ENCODE data around the gene SDC4. TPM values are rescaled to one million over a fixed set of nuclear protein-coding genes. Genes with fewer than 3 reads are reported as not detected.
A peak's percentile ranks its signal among the peaks of the same experiment; 100 is the strongest.

The SDC4 gene
- total and polyA plus RNA-seq, 2 donors = 7.4 to 18.9 TPM

DNA sequence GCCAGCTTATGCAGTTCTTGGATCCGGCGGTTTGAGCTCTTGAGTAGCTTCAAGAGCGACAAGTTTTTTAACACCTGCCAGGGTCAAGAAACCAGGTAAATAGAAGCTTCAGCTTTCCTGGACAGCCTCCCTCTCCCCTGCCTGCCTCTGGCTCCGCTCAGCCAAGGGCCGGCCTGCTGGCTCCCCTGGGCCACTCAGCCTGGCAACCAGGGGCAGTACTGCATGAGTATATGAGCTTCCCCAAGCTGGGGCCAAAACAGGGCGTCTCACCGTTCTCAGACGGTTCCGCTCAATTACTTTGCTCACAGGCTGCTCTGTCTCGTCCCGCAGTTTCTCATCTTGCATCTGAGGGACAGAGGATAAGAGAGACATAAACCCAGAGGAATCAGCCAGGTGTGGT lies 29.0 kb upstream of the SDC4 start:
- Histone ChIP-seq H3K27me3 (ENCODE audit: control insufficient read depth in 2 of 2, insufficient read depth in 1 of 2, low read length in 1 of 2) (peaks cover 0 to 2% of the 10 kb centered on the region in 2 donors), H3K4me1 (ENCODE audit: control insufficient read depth in 2 of 2, insufficient read depth in 2 of 2, low read length in 2 of 2) (peaks cover 5 to 16% of the 10 kb centered on the region in 2 donors), H3K9me3 (ENCODE audit: control insufficient read depth in 2 of 2, insufficient read depth in 1 of 2, low read length in 1 of 2) (no peaks in the 10 kb centered on the region), H3K4me3 (ENCODE audit: low read length in 2 of 2) (no peak overlapping the region), H3K36me3 (ENCODE audit: control insufficient read depth in 2 of 2, insufficient read depth in 2 of 2, low read length in 1 of 2) (no peaks in the 10 kb centered on the region), H3K27ac (ENCODE audit: low read depth in 1 of 2, low read length in 1 of 2) (no peak overlapping the region)
- DNase-seq (ENCODE audit: low read depth in 6 of 9, low spot score in 9 of 9) = no peak
- 85% methylated on average over 11 of the region's 11 CpGs for WGBS

DNA sequence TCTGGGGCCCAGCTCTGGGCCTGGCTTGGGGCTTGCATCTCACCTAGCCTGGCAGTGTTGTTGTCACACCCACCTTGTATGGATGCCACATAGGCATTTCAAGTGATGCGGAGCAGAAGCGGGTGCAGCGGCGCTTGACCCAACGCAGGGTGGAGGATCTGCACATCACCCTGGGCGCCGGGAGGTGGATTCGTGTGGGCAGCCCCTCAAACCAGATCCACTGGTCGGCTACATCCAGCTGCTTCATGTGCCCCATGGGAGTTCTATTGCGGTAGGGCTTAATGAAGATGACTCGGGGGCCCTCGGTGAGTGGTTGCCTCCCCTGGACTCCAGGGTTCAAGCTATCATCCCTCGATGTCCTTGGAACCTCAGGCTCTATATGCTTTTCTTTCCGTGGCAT lies 26.7 kb upstream of the SDC4 start:
- no peak for DNase-seq (ENCODE audit: low read depth in 6 of 9, low spot score in 9 of 9)
- H3K4me1 ChIP-seq (ENCODE audit: control insufficient read depth in 2 of 2, insufficient read depth in 2 of 2, low read length in 2 of 2) = peaks cover 5 to 16% of the 10 kb centered on the region in 2 donors
- peaks cover 0 to 2% of the 10 kb centered on the region in 2 donors for H3K27me3 ChIP-seq (ENCODE audit: control insufficient read depth in 2 of 2, insufficient read depth in 1 of 2, low read length in 1 of 2)
- H3K36me3 ChIP-seq (ENCODE audit: control insufficient read depth in 2 of 2, insufficient read depth in 2 of 2, low read length in 1 of 2) = no peaks in the 10 kb centered on the region
- H3K27ac ChIP-seq (ENCODE audit: low read depth in 1 of 2, low read length in 1 of 2) = no peak overlapping the region
- no peaks in the 10 kb centered on the region for H3K9me3 ChIP-seq (ENCODE audit: control insufficient read depth in 2 of 2, insufficient read depth in 1 of 2, low read length in 1 of 2)
- H3K4me3 ChIP-seq (ENCODE audit: low read length in 2 of 2) = no peak overlapping the region
- 98% methylated on average over 14 of the region's 14 CpGs for WGBS

DNA sequence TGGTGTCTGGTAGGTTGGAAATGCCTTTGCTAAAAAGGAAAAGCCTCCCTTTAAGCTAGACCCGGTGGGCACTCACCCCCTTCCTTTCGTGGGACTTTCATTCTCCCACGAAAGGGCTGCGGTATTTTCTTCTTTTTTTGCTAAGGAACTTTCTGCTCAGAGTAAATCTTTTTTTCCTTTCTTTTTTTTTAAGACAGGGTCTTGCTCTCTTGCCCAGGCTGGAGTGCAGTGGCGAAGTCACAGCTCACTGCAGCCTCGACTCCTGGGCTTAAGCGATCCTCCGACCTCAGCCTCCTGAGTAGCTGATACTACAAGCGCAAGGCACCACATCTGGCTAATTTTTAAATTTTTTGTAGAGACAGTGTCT lies 25.9 kb upstream of the SDC4 start:
- Histone ChIP-seq H3K4me3 (ENCODE audit: low read length in 2 of 2) (peak overlapping the region; percentile 47 to 49), H3K27ac (ENCODE audit: low read depth in 1 of 2, low read length in 1 of 2) (peak overlapping the region in 1 of 2 donors; percentile 86), H3K4me1 (ENCODE audit: control insufficient read depth in 2 of 2, insufficient read depth in 2 of 2, low read length in 2 of 2) (peaks cover 5 to 16% of the 10 kb centered on the region in 2 donors), H3K9me3 (ENCODE audit: control insufficient read depth in 2 of 2, insufficient read depth in 1 of 2, low read length in 1 of 2) (no peaks in the 10 kb centered on the region), H3K27me3 (ENCODE audit: control insufficient read depth in 2 of 2, insufficient read depth in 1 of 2, low read length in 1 of 2) (peaks cover 0 to 2% of the 10 kb centered on the region in 2 donors), H3K36me3 (ENCODE audit: control insufficient read depth in 2 of 2, insufficient read depth in 2 of 2, low read length in 1 of 2) (no peaks in the 10 kb centered on the region)
- WGBS = 53% methylated on average over 9 of the region's 9 CpGs
- no peak for DNase-seq (ENCODE audit: low read depth in 6 of 9, low spot score in 9 of 9)

DNA sequence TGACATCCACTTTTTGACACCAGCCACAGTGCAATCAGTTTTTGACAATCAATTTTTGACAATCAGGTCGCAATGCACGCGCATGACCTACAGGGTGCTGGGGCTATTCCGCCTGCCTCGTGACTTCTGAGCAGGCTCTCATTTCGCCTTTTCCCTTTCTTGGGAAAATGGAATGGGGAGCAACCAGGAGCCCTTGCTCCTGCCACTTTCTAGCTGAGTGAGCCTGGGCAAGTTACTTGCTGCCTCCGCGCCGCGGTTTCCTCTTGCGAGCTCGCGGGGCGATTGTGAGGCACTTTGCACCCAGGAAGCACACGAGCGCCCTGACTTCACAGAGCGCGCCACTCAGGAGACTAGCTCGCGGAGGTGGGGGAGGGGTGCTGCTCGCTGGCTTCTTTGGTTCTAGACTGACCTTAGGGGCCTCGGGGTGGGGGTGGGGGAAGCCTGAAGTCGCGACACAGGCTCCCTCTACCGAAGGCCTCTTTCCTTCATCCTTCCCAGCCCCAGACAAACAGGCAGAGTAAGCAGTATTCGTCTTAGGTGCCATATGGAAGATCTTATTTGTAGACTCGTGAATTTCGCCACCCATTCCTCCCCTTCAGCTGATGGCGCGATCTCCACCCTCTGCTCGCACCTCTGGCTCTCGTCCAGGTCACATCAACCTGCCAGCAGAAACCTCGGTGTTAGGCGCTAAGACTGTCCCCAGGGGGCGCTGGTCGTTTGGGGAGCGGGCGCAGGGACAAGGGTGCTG lies 25.3 kb upstream of the SDC4 start:
- H3K27me3 ChIP-seq (ENCODE audit: control insufficient read depth in 2 of 2, insufficient read depth in 1 of 2, low read length in 1 of 2) = peaks cover 0 to 2% of the 10 kb centered on the region in 2 donors
- WGBS = 4% methylated on average over 38 of the region's 38 CpGs
- DNase-seq (ENCODE audit: low read depth in 6 of 9, low spot score in 9 of 9) = peak; percentile 55 to 91 (median 78)
- peak overlapping the region; percentile 47 to 49 for H3K4me3 ChIP-seq (ENCODE audit: low read length in 2 of 2)
- no peaks in the 10 kb centered on the region for H3K9me3 ChIP-seq (ENCODE audit: control insufficient read depth in 2 of 2, insufficient read depth in 1 of 2, low read length in 1 of 2)
- peaks cover 0 to under 1% of the 10 kb centered on the region in 2 donors for H3K36me3 ChIP-seq (ENCODE audit: control insufficient read depth in 2 of 2, insufficient read depth in 2 of 2, low read length in 1 of 2)
- peaks cover 5 to 19% of the 10 kb centered on the region in 2 donors for H3K4me1 ChIP-seq (ENCODE audit: control insufficient read depth in 2 of 2, insufficient read depth in 2 of 2, low read length in 2 of 2)
- H3K27ac ChIP-seq (ENCODE audit: low read depth in 1 of 2, low read length in 1 of 2) = peak overlapping the region; percentile 85 to 86

GRCh38 chr20:45372646-45373352 lies 24.6 kb upstream of the SDC4 start:
- 53% methylated on average over 30 of the region's 30 CpGs for WGBS
- H3K27me3 ChIP-seq (ENCODE audit: control insufficient read depth in 2 of 2, insufficient read depth in 1 of 2, low read length in 1 of 2) = peaks cover 0 to 2% of the 10 kb centered on the region in 2 donors
- no peak for DNase-seq (ENCODE audit: low read depth in 6 of 9, low spot score in 9 of 9)
- H3K36me3 ChIP-seq (ENCODE audit: control insufficient read depth in 2 of 2, insufficient read depth in 2 of 2, low read length in 1 of 2) = peaks cover 0 to 8% of the 10 kb centered on the region in 2 donors
- H3K4me1 ChIP-seq (ENCODE audit: control insufficient read depth in 2 of 2, insufficient read depth in 2 of 2, low read length in 2 of 2) = peaks cover 5 to 25% of the 10 kb centered on the region in 2 donors
- H3K27ac ChIP-seq (ENCODE audit: low read depth in 1 of 2, low read length in 1 of 2) = peak overlapping the region; percentile 82 to 86
- H3K4me3 ChIP-seq (ENCODE audit: low read length in 2 of 2) = peak overlapping the region; percentile 47 to 49
- no peaks in the 10 kb centered on the region for H3K9me3 ChIP-seq (ENCODE audit: control insufficient read depth in 2 of 2, insufficient read depth in 1 of 2, low read length in 1 of 2)

DNA sequence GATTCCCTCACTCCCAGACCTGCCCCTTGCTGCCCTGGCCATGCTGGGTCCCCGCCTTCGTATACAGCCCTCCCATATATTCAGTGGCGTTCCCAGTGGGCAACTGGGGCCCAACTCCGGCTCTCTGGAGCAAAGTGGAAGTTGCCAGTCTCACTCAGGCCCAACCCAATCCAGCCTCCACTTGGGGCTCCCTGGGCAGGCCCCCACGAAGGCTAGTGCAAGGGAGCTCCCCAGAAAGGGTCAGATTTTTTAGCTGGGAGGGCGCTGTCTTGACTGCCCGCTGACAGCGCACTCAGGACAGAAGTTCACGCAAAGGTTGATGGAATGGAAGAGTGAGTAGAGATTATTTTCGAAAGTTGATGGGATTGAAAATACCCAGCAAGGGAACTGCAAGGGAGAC lies 24.0 kb upstream of the SDC4 start:
- 98% methylated on average over 10 of the region's 10 CpGs for WGBS
- Histone ChIP-seq H3K27me3 (ENCODE audit: control insufficient read depth in 2 of 2, insufficient read depth in 1 of 2, low read length in 1 of 2) (peaks cover 0 to 2% of the 10 kb centered on the region in 2 donors), H3K4me1 (ENCODE audit: control insufficient read depth in 2 of 2, insufficient read depth in 2 of 2, low read length in 2 of 2) (peaks cover 5 to 30% of the 10 kb centered on the region in 2 donors), H3K4me3 (ENCODE audit: low read length in 2 of 2) (no peak overlapping the region), H3K27ac (ENCODE audit: low read depth in 1 of 2, low read length in 1 of 2) (no peak overlapping the region), H3K9me3 (ENCODE audit: control insufficient read depth in 2 of 2, insufficient read depth in 1 of 2, low read length in 1 of 2) (no peaks in the 10 kb centered on the region), H3K36me3 (ENCODE audit: control insufficient read depth in 2 of 2, insufficient read depth in 2 of 2, low read length in 1 of 2) (peaks cover 5 to 10% of the 10 kb centered on the region in 2 donors)
- DNase-seq (ENCODE audit: low read depth in 6 of 9, low spot score in 9 of 9) = no peak

DNA sequence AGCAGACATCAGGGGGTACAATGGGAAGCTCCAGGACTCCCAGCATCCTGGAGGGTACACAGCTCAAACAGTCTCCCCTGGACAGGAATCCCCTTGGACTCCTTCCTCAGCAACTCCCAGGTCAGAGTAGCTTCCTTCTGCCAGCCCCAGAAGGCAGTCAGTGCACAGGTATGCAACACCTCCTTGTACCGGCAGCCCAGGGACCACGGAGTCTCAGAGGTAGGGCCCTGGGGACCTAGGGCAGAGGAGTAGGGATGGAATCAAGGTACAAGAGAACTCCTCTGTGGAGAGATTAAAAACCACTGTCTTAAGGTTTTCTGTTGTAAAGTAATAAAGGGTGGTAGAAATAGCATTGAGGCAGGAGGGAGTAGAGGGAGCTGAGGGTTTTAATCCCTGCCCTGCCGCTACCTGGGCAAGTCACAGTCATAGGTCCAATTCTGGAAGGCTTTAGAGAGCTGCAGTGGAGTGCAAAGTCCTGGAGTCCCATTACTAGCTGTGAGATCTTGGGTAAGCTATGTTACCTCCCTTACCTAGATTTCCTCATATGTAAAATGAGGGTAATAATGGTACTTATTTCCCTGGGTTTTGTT lies 22.4 kb upstream of the SDC4 start:
- peaks cover 18 to 23% of the 10 kb centered on the region in 2 donors for H3K36me3 ChIP-seq (ENCODE audit: control insufficient read depth in 2 of 2, insufficient read depth in 2 of 2, low read length in 1 of 2)
- H3K4me1 ChIP-seq (ENCODE audit: control insufficient read depth in 2 of 2, insufficient read depth in 2 of 2, low read length in 2 of 2) = peaks cover 5 to 34% of the 10 kb centered on the region in 2 donors
- H3K27me3 ChIP-seq (ENCODE audit: control insufficient read depth in 2 of 2, insufficient read depth in 1 of 2, low read length in 1 of 2) = peaks cover 0 to 2% of the 10 kb centered on the region in 2 donors
- no peak overlapping the region for H3K4me3 ChIP-seq (ENCODE audit: low read length in 2 of 2)
- H3K27ac ChIP-seq (ENCODE audit: low read depth in 1 of 2, low read length in 1 of 2) = no peak overlapping the region
- H3K9me3 ChIP-seq (ENCODE audit: control insufficient read depth in 2 of 2, insufficient read depth in 1 of 2, low read length in 1 of 2) = no peaks in the 10 kb centered on the region
- WGBS = 97% methylated on average over 3 of the region's 3 CpGs
- no peak for DNase-seq (ENCODE audit: low read depth in 6 of 9, low spot score in 9 of 9)

DNA sequence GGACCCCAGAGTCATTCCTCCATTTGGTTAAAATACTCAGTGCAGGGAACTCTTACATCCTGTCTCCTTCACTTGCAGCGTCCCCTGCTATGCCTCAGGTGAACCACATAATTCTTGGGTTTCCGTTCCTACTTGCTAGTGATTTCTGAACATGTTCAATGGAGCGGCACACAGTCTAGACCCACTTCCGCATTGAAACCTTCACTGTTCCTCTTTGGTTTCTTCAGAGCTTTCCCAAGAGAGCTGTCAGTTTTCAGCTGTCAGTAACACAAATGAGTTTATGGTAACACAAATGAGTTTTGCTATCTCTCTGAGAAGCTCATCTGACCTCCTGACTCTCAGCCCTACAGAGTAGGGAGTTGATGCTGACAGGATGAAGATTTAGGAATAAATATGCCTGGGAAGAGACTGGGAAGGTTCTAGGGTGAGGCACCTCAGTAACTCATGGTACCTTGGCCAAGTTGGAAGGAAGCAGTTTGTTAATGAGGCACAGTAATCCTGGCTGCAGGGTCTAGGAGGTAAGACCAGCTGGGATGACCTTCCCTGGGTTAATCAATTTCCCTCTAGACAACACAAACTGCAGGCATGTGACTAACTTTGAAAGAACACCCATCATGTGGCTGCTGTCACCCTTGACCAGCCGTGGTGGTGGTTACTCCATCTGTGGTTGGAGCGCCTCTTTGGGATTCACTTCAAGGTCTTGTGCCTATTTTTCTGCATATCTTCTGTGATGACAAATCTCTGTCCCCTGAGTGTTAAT lies 20.2 kb upstream of the SDC4 start:
- peak in 7 of 9 donors; percentile 34 to 81 (median 58) for DNase-seq (ENCODE audit: low read depth in 6 of 9, low spot score in 9 of 9)
- Histone ChIP-seq H3K4me1 (ENCODE audit: control insufficient read depth in 2 of 2, insufficient read depth in 2 of 2, low read length in 2 of 2) (peaks cover 11 to 33% of the 10 kb centered on the region in 2 donors), H3K27ac (ENCODE audit: low read depth in 1 of 2, low read length in 1 of 2) (peak overlapping the region; percentile 46 to 75)

More for the DNA sequence above, 20.2 kb upstream of the SDC4 start:
- 58% methylated on average over 6 of the region's 6 CpGs for WGBS
- Histone ChIP-seq H3K27me3 (ENCODE audit: control insufficient read depth in 2 of 2, insufficient read depth in 1 of 2, low read length in 1 of 2) (peaks cover 0 to 2% of the 10 kb centered on the region in 2 donors), H3K9me3 (ENCODE audit: control insufficient read depth in 2 of 2, insufficient read depth in 1 of 2, low read length in 1 of 2) (no peaks in the 10 kb centered on the region), H3K4me3 (ENCODE audit: low read length in 2 of 2) (no peak overlapping the region), H3K36me3 (ENCODE audit: control insufficient read depth in 2 of 2, insufficient read depth in 2 of 2, low read length in 1 of 2) (peaks cover 21 to 33% of the 10 kb centered on the region in 2 donors)

All from thymus (tissue), 11 donors.